22Rv1 (cell line): ENCODE data around the gene EIF3L.

Experiments used
- H3K27ac ChIP-seq: fragments of 450-650 bp; 2 replicates; pipeline ENCODE4 v1.5.1; 2017
- CTCF ChIP-seq: fragments of 450-650 bp; IDR thresholded peaks from 2 replicates; pipeline ENCODE4 v1.5.1; 2017; ENCODE audit warnings: mild to moderate bottlenecking
- ZFX ChIP-seq: fragments of 450-650 bp; IDR thresholded peaks from 2 replicates; pipeline ENCODE4 v1.6.1; 2017; ENCODE audit warnings: antibody characterized with exemption, borderline replicate concordance

EIF3L gene

DNA sequence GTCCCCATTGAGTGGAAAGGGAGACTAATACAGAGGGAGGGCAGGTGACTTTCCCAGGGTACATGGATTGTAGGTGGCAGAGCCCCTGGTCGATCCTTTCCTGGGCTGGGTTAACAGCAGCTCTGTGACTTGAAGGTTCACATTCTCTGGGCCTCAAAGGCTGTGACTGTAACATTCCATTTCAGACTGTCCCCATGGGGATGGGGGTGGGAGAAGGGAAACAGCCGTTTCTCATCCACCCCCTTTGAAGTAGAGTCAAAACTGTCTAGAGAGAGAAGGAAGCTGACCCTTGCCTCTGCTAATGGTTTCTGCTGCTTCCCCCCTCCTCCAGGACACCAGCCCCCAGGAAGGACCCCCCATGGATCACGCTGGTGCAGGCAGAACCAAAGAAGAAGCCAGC, 76.1 kb downstream of the EIF3L start:
- H3K27ac ChIP-seq = no peak overlapping the region
- no peak for TF ChIP-seq CTCF
- no peak for TF ChIP-seq ZFX

- TF ChIP-seq ZFX (no peak), CTCF (no peak)
- H3K27ac ChIP-seq = no peak overlapping the region
Observed at GRCh38 chr22:37925767-37926166, 76.5 kb downstream of the EIF3L start.

DNA sequence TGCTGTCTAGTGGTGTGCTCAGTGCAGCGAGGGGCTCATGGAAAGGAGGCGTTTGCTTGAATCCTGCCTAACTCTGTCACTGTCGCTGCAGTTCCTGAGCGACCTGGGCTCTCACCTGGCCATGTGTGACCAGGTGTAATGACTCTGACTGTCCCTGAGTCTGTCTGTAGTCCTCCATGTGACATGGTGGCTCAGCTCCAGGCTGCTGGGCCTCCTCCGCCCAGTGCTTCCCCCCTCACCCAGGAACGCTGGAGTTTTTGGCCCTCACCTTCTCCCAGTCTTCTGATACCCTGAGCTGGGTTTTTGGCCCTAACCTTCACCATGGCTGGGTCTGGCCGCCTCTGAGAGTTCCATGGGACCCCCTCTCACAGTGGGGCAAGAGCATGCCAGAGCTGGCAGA, 77.1 kb downstream of the EIF3L start:
- TF ChIP-seq ZFX (no peak), CTCF (no peak)
- H3K27ac ChIP-seq = no peak overlapping the region

GRCh38 chr22:37926771-37927636, 77.8 kb downstream of the EIF3L start:
- no peak overlapping the region for H3K27ac ChIP-seq
- TF ChIP-seq ZFX (no peak), CTCF (no peak)

- TF ChIP-seq ZFX (no peak), CTCF (no peak)
- no peak overlapping the region for H3K27ac ChIP-seq
Observed at GRCh38 chr22:37927637-37927936, 78.4 kb downstream of the EIF3L start.

GRCh38 chr22:37929390-37929789, 80.2 kb downstream of the EIF3L start:
- H3K27ac ChIP-seq = no peak overlapping the region
- no peak for TF ChIP-seq CTCF

- TF ChIP-seq CTCF (peak; percentile 41), ZFX (no peak)
- no peak overlapping the region for H3K27ac ChIP-seq
Observed at GRCh38 chr22:37930270-37930951, 81.2 kb downstream of the EIF3L start.
